HG03045 (cell line): ENCODE measurements around the gene COX8A.
"Not testable (repeated sequence)": the region's sequence is repeated elsewhere in the genome, so short reads cannot be mapped to it uniquely, and the experiment has no call there.

Source experiments
- ATAC-seq: cut with Tn5 transposase; IDR thresholded peaks from one replicate; pipeline ENCODE4 v1.9.1; 2021; ENCODE audit warnings: mild to moderate bottlenecking, moderate library complexity; ENCODE audit not compliant: unreplicated experiment

Gene COX8A

DNA sequence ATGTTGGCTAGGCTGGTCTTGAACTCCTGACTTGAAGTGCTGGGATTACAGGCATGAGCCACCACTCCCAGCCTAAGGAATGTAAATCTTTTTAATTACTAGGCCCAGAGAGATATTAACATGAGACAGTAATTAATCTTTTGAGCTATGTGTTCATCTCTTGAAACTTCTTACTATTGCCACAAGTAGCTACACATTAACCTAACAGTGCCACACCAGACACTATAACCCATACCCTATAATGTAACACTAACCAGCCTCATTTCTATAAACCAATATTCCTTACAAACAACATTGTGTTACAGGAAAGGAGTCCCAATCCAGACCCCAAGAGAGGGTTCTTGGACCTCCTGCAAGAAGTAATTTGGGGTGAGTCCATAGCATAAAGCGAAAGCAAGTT is 8.0 kb upstream of the COX8A start:
- ATAC-seq, result no peak

DNA sequence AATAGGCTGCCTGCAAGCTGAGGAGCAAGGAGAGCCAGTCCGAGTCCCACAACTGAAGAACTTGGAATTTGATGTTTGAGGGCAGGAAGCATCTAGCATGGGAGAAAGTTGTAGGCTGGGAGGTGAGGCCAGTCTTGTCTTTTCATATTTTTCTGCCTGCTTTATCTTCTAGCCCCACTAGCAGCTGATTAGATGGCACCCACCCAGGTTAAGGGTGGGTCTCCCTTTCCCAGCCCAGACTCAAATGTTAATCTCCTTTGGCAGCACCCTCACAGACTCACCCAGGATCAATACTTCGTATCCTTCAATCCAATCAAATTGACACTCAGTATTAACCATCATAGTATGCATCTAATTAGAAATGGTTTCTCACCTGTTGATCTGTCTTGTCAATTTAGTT is 5.0 kb upstream of the COX8A start:
- no peak for ATAC-seq

DNA sequence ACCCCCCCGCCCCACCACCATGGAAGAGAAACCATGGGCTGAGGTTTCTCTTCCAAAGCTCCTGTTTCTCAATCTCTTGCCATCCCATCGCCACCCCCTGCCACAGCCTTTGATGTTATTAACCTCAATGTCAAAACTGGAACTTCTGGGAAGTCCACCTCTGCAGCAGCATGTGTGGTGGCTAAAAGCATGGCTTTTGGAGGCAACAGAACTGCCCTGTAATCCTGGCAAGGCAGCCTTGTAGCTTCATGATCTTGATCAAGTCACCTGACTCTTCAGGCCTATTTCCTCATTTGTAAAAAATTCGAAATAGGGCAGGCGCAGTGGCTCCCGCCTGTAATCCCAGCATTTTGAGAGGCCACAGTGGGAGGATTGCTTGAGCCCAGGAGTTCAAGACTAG is 3.5 kb upstream of the COX8A start:
- ATAC-seq, result no peak

DNA sequence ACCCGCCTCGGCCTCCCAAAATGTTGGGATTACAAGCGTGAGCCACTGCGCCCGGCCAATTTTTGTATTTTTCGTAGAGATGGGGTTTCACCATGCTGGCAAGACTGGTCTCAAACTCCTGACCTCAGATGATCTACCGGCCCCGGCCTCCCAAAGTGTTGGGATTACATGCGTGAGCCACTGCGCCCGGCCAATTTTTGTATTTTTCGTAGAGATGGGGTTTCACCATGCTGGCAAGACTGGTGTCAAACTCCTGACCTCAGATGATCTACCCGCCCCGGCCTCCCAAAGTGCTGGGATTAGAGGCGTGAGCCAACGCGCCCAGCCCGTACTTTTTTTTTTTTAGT is 535 bp upstream of the COX8A start:
- ATAC-seq, result not testable (repeated sequence)

DNA sequence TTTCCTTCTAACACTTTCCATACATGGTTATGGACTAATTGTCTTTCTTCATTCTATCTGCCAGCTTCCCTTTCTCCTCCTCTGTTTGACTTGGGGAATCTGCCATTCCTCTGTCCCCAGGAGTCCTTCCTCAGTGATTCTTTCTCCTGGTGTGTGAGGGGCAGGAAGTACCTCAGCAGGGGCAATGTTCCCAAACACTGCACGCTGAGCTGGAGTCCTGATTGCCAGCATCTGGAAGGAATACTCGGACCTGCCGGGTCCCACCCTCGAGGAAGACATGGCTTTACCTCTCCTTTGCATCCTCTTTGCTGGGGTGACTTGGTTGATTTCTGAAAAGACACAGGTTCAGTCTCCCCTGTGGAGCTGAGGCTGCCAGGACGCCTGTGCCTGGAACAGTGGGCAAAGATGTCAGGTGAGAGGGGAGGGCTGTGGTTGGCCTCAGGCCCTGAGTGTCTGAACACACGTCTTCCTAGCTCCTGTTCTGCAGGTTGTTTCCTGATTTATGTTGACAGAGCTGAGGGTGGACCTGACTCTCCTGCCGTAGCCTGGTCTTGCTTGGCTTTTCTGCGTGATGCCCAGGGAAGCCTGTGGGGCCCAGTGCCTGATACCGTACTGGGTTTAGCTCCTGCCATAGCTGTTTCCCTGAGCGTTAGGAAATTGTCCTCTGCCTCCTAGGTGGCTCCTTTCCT is 4.3 kb downstream of the COX8A start:
- no peak for ATAC-seq

DNA sequence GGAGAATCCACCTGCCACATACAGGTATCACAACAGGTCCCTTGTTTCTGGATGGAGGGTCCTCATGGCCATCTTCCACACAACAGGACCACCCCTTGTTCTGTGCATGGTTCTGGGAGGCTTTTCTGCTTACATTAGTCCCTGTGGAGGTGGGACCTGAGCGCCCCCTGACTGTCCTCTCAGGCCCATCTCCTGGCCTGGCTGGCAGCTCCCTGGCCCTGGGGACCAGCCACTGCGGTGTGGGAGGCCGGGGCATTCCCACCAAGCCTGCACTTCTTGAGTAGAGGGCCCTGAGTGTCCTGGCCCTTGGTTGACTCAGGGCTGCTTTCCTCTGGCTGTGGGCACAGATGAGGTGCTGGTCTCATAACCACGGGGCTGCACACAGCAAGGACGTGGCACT is 5.0 kb downstream of the COX8A start:
- ATAC-seq, result no peak

DNA sequence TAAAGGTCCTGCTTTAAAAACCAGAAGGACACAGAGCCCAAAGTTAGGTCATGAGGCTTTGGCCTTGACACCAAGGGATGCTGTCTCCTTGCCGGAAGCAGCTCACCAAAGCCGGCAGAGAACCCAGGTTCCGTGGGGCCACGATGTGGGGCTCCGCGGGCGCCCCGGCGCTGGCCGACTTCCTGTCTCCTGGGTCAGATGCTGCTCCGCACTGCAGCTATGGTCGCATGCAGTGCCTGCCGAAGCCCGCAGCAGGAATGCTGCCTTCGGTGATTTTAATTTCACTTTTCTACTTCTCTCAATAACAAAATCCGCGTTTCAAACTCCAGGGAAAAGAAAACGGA is 11.4 kb downstream of the COX8A start:
- no peak for ATAC-seq

DNA sequence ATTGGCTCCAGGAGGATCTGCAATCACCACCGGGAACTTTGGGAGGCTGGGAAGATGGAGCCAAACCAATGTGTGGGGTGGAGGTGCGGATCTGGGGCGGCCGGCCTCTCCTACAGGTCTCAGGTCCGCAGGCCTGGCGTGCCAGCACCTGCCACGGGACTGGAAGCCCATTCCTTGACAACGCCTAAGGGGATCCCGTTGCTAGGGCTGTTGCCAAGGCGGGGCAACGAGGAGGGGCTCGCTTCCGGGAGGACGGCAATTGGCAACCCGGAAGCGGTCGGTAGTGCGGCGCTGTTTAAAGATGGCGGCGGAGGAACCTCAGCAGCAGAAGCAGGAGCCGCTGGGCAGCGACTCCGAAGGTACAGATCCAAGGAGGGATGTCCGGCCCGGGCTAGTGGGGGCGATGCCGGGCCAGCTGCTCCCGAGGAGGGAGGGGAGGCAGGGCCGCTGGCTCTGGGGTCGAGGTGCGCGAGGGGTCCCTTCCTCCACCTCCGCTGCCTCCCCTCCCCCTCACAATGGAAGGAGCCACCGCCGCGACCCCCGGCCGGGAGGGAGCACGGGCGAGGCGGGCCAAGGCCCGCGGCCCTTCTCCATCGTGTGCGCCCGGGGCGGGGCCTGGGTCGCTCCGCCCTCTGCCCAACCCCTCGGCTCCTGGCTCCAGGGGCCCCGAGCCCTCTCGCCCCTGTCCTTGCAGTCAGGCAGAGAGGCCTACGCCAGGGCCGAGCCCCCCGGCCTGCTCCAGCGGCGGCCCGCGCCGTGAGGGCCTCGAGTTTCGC is 11.9 kb downstream of the COX8A start, which contains the start of gene OTUB1:
TSS of gene OTUB1 (plus strand) at position 283 of the 776 bp plus-strand sequence. CDS start at position 302, 19 bp downstream.
- ATAC-seq, result peak; percentile 87

DNA sequence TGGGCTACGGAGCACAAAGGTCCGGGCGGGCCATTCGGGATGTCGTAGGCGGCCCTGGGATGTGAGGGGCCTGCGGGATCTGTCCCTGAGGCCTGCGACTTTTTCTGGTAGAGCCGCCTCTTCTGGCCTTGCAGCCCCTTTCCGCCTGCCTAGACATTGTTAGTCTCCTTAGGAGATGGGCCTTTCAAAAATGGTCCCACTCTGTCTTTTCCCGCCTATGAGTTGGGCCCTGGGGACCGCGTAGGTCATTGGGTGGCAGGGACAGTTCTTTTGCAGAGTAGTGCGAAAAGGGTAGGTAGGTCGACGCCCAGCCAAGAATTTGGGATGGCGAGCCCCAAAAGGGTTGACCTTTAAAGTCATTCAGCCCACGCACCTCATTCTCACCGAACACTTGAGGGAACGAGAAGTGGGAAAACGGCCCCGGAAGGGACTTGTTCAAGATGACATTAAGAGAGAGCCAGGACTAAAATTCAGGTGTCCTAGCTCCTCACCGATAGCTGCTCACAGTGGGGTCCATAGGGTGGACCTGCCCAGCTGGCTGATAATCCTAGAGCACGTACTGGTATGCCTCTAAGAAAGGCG is 12.6 kb downstream of the COX8A start:
- ATAC-seq, result no peak

DNA sequence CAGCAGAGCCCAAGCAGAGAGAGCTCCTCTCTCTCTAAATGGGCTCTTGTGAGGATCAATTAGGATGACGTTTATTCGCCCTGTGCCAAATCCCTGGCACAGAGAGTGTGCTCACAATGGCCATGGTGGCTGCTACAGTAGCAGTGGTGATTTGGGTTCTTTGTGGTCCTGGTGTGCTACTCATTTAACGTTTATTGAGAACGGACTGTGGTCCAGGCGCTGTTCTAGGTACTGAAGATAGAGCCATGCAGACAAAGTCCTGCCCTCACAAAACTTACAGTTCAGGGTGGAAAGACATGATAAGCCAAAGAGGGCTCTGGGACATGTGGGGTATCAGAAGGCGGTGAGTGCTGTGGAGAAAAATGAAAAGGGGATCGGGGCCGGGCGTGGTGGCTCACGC is 17.1 kb downstream of the COX8A start:
- ATAC-seq, result no peak

DNA sequence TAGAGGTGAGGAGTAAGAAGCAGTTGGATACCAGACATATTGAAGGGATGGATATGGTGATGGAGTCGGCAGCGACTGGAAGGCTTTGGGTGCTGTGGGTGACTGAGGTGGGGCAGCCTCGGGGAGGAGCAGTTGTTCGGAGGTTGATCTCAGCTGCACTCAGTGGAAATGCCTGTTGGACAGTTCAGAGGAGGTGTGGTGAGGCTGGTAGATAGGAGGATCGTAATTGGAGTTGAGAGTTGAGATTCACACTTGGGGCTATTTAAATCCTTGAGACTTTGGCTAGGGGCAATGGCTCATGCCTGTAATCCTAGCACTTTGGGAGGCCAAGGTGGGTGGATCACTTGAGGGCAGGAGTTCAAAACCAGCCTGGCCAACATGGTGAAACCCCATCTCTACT is 18.7 kb downstream of the COX8A start:
- ATAC-seq, result no peak

DNA sequence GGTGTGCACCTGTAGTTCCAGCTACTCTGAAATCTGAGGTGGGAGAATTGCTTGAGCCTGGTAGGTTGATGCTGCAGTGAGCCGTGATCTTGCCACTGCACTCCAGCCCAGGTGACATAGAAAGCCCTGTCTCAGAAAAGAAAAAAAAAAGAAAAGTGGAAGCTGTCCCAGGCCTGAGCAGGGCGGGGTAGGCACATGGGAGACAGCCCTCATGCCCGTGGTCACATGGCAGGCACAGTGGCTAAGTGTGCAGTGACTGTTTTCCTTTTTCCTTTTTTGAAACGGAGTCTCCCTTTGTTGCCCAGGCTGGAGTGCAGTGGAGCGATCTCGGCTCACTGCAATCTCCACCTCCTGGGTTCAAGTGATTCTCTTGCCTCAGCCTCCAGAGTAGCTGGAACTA is 19.6 kb downstream of the COX8A start:
- ATAC-seq, result no peak

DNA sequence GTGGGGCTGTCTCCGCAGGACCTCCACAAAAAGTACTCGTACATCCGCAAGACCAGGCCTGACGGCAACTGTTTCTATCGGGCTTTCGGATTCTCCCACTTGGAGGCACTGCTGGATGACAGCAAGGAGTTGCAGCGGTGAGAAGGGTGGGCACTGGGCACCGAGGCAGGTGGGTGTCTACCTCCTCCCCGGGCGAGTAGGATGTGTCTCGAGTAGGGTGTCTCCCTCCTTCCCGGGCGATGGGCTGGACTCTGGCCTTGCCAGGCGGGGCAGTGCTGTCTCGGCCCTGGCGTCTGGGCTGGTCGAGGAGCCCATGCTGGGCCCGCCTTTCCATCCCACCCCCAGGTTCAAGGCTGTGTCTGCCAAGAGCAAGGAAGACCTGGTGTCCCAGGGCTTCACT is 22.1 kb downstream of the COX8A start:
- ATAC-seq, result no peak

DNA sequence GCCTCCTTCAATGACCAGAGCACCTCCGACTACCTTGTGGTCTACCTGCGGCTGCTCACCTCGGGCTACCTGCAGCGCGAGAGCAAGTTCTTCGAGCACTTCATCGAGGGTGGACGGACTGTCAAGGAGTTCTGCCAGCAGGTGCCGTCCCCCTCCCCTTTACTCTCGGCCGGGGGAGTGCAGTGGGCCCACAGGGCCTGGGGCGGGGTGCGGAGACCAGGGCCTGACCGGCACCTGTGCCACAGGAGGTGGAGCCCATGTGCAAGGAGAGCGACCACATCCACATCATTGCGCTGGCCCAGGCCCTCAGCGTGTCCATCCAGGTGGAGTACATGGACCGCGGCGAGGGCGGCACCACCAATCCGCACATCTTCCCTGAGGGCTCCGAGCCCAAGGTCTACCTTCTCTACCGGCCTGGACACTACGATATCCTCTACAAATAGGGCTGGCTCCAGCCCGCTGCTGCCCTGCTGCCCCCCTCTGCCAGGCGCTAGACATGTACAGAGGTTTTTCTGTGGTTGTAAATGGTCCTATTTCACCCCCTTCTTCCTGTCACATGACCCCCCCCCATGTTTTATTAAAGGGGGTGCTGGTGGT is 22.8 kb downstream of the COX8A start:
- no peak for ATAC-seq

DNA sequence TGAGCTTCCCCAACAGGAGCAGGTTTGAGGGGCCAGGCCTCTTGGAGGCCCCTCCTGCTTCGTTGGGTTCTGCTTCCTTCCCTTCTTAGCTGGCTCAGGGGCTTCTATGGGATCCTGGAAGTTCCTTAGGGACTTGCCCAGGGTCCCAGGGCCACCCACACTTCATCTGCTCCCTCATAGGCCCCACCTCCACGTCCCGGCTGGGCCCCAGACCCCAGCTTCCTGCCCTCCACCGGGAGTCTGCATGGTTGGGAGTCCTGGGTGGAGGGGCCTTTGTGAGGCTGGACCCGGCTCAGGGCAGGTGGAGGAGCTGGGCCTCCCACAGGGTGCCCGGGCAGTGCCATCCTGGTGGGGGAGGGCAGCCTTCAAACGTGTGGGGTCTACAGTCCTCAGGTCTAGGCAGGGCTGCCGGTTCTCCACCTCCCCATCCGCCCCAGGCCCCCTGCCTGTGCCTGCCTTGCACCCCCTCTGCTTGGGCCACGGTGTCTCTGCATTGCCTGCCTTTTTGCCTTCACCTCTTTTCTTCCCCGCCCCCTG is 23.4 kb downstream of the COX8A start:
- no peak for ATAC-seq

DNA sequence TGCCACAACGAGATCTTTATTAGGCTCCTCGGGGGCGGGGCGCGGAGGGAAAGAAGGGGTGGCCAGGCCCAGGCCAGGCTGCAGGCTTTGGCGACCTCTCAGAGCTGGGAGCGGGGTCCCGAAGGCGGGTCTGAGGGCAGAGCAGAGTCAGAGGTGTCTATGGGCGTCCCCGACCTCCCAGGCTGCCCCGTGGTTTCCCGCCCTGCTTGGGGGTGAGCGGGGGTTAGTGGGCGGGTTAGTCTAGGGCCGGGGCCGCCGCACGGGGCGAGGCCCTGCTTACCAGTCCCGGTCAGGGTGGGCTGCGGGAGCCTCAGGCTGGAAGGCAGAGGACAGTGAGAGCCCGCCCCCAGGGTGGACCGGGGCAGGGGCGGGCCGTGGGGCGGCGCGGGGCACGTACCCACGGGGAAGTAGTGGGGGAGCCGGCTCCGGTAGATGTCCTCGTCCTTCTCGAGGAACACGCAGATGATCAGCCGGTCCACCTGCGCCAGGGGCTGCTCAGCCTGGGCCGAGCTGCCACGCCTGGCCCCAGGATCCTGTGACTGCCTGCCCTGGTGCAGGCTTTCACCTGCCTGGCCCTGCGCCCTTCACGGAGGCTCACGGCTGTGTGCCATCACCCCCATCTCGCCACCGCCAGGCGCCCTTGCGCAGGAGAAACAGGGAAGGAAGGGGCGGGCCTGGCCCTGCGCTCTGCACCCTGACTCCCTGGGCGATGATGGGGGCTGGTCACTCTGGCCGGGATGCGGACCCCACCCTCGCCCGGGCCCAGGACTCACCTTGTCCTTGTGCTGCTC is 24.3 kb downstream of the COX8A start:
- ATAC-seq, result no peak

DNA sequence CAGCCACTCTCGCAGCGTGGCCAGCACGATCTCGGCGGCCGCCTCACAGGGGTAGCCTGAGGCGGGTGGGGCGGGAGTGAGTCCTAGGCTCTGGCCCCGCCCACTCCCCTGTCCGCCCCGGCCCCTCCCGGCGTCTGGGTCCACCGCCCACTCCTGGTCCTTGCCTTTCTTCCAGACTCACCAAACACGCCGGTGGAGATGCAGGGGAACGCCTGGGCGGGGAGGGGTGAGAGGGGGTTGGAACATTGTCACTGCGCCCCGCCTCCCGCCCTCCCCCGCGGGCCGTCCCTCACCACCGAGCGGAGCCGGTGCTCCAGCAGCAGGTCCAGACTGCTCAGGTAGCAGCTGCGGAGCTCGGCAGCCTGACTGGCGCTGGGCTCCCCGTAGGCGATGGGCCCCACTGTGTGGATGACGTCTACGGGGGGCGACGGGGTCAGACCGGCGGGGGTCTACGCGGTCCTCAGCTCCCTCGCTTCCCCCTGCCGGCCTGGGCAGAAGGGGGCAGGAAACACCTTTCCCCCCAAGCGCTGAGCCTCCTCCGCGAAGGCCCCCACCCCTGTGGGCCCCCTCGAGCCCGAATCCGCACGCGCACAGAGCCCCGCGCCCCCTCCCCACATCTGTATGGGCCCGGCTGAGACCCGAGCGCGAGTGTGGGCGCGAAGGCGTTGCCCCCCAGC is 25.1 kb downstream of the COX8A start:
- ATAC-seq, result no peak

DNA sequence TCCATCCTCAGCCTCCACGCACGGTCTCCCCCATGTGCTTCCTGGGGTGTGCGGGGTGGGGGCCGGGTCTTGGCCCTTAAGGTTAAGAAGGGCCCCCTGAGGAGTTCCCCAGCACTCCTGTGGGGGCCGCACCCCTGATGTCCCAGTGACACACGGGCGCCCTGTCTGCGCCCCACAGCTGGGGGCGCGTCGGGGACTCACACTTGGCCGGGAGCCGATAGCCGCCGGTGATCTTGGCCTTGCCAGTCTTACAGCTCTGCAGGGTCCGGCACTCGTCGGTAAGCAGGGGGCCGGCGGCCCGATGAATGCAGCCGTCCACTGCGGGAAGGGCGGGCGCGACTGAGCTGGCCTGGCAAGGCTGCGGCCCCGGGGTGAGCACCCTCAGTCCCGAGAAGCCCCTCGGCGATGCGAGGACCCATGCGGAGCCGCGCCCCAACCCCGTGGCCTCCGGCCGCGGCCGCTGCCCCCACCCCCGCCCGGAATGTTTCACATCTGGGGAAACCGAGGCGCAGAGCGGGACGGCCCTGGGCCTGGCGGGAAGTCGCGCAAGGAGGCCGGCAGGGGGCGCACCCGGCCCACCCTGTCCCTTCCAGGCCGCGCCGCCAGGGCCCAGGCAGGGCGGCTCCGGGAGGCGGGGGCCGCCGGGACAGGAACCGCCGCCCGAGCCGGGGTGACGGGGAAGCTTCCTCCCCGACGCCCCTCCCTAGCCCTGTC is 25.8 kb downstream of the COX8A start:
- no peak for ATAC-seq

DNA sequence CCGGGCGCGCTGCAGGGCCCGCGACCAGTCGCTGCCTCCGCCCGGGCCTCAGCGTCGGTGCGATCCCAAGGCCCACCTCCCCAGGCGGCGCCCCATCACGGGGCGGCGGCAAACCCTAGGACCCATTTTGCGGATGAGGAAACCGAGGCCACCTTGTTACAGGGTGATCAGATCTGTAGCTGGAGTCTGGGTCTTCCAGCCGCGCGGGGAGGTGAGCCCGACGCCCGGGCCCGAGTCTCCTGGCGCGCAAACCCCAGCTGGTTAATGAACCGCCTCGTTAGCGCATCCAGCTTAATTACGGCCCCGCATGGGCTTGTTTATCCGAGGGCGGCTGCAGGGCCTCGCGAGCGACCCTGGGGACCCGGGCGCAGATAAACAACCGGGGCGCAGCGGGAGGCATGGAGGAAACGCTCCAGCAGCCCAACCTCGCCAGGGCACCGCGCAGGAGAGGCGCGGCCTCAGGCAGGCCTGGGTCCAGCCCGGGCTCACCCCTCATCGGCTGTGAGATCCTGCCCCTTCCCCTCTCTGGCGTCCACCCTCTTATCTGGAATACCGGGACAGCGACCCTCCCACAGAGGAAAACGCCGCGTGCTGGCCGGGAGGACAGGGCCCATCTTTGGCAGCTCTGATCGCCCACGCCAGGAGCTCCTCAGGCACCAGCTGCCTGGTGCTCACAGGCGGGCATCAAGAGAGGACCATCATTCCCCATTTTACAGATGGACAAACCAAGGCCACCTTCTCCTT is 26.5 kb downstream of the COX8A start:
- ATAC-seq, result no peak
